ENCODE data around the gene ZBTB24. TPM values are rescaled to one million over a fixed set of nuclear protein-coding genes. Genes with fewer than 3 reads are reported as not detected.

The ZBTB24 gene
- 4.9 and 5.6 TPM in 2 replicates for total RNA-seq

GRCh38 chr6:109482905-109483734 lies at the start of gene ZBTB24:
TSS of gene ZBTB24 (minus strand) at chr6:109483219. CDS start at chr6:109482026, 1,193 bp downstream.

DNA sequence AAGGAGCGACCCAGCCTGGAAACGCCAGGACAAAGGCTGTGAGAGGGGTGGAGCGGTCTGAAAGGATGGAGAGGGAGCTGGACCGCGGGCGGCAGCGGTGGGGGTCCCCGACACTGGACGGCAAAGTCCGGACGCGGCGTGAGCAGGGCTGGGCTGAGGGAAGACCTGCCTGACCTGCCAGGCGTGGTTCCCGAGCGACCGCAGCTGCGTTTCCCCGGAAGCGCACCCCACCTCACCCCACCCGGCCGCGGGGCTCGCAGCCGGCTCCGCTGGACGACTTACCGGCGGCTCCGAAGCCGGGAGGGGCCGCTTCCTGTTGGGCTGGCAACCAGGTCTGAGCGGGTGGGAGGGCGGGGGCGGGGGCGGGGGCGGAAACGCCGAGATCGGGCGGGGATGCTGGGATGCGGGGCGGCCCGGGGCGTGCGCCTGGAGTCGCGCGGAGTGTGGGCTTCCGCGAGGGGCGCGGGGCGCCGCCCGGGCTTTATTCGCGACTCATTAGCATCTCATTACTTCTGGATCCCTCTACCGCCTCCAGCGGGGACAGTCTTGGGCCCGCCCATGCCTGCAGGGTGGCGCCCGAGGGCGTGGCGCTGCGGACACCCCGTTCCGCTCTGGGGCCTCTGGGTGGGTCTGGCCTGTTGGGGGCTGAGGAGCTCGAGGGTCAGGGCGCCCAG lies 27.4 kb downstream of the ZBTB24 start, which contains the start of gene MICAL1:
Gene MICAL1 (minus strand): TSS at position 336 of the 674 bp plus-strand sequence. CDS start 1,576 bp downstream, outside the sequence.

GRCh38 chr6:109440331-109441068 lies 42.5 kb downstream of the ZBTB24 start, which contains the start of the genes PPIL6 and SMPD2:
TSS of gene PPIL6 (minus strand) at chr6:109440628. CDS start at chr6:109440590, 38 bp downstream.
TSS of gene SMPD2 (plus strand) at chr6:109440724. CDS start at chr6:109441122, 398 bp downstream.

Other genes starting within 250 kb of the ZBTB24 start
- 180 and 189 TPM in 2 replicates for gene CD164, start 100.8 kb downstream of the ZBTB24 start, total RNA-seq
- gene PPIL6, start 42.6 kb downstream of the ZBTB24 start, total RNA-seq, result 0.94 and 5.3 TPM in 2 replicates
- 4.3 and 8.3 TPM in 2 replicates for gene SMPD2, start 42.5 kb downstream of the ZBTB24 start, total RNA-seq
- 41.2 and 73.8 TPM in 2 replicates for gene MICAL1, start 27.4 kb downstream of the ZBTB24 start, total RNA-seq
- 1.1 and 2.4 TPM in 2 replicates for gene AK9, start 208.0 kb upstream of the ZBTB24 start, total RNA-seq
- gene FIG4, start 208.1 kb upstream of the ZBTB24 start, total RNA-seq, result 2.5 and 13.3 TPM in 2 replicates

Measured in pericardium fibroblast (primary cell).